Measurements from ENCODE around the gene RAB4B. TPM values are rescaled to one million over a fixed set of nuclear protein-coding genes. Genes with fewer than 3 reads are reported as not detected.

The RAB4B gene
- total and polyA plus RNA-seq, 2 of the 13 experiments (the other 11 are each of a cell fraction or from before 2014, with no cell fraction given), result 3.3 to 5.4 TPM

DNA sequence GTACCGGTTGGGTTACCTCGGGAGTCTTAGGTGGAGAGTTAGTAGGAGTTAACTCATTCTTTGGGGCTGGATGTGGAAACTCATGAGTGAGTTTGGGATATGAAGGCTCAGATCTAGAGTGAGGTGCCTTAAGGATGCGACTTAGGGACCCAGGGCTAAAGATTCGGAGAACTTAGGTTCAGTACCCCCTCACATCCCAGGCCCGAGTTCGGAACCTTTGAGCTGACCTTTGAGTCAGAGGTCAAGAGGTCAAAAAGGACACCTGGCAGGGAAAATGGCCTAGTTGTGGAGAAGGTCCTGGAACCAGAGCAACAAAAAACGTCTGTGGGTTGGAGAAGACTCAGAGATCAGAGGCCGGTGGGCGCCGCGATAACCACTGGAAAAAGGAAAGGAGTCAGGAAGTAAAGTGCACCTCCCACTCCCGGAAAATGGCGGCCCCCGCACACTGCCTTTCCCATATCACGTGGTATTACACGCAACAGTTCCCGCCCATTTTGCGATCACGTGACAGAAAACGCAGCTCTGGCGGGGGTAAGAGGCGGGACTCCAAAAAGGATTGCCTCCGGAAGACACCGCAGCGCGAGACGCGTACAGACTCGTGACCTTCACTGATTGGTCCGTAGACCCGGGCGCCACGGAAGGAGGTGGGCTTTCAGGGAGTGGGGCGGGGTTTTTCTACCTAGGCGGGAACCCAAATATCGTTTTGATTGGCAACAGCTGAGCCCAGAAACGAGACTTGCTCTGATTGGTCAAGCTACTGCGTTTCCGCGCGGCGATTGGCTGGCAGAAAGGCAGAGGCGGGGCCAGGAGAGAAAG is 27.8 kb upstream of the RAB4B start, which contains the start of gene ACTMAP (continued):
- TF ChIP-seq, protein P1, sequence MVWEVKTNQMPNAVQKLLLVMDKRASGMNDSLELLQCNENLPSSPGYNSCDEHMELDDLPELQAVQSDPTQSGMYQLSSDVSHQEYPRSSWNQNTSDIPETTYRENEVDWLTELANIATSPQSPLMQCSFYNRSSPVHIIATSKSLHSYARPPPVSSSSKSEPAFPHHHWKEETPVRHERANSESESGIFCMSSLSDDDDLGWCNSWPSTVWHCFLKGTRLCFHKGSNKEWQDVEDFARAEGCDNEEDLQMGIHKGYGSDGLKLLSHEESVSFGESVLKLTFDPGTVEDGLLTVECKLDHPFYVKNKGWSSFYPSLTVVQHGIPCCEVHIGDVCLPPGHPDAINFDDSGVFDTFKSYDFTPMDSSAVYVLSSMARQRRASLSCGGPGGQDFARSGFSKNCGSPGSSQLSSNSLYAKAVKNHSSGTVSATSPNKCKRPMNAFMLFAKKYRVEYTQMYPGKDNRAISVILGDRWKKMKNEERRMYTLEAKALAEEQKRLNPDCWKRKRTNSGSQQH (CRISPR knock-in tag; IDR thresholded peaks at IDR 0.05; ENCODE audit: low read depth), result no peak
- TF ChIP-seq U2AF2 (IDR thresholded peaks at IDR 0.05; ENCODE audit: low read depth, low read length) (peak; percentile 54; the same call in 1 of the 2 replicates), YEATS4 (CRISPR knock-in tag; IDR thresholded peaks at IDR 0.05; ENCODE audit: borderline replicate concordance) (peak; percentile 73; the same call in 1 of the 2 replicates), RNF2 (conservative IDR thresholded peaks at IDR 0.05; ENCODE audit: low read depth) (no peak), HDAC2 (CRISPR knock-in tag; IDR thresholded peaks at IDR 0.05) (peak; percentile 41; the same call in 1 of the 2 replicates), ZNF605 (CRISPR knock-in tag; IDR thresholded peaks at IDR 0.05) (peak; percentile 62), POLR2G (IDR thresholded peaks at IDR 0.05; ENCODE audit: low read depth, low read length) (peak; percentile 70), KLF16 (CRISPR knock-in tag; IDR thresholded peaks at IDR 0.05) (0 out of 4 replicates have a peak, but pooled peaks of 1 of the 2 experiments have one; percentile 29), POLR2A (IDR thresholded peaks at IDR 0.05; ENCODE audit: insufficient read depth in 1 of 2, low read depth in 2 of 2, low read length in 2 of 2) (peak in 1 of 2 experiments; percentile 65; a peak in 3 of 4 replicates)
- TF ChIP-seq, protein P2, sequence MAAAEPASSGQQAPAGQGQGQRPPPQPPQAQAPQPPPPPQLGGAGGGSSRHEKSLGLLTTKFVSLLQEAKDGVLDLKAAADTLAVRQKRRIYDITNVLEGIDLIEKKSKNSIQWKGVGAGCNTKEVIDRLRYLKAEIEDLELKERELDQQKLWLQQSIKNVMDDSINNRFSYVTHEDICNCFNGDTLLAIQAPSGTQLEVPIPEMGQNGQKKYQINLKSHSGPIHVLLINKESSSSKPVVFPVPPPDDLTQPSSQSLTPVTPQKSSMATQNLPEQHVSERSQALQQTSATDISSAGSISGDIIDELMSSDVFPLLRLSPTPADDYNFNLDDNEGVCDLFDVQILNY (CRISPR knock-in tag; conservative IDR thresholded peaks at IDR 0.05), result peak; percentile 84
- TF ChIP-seq, protein P3, sequence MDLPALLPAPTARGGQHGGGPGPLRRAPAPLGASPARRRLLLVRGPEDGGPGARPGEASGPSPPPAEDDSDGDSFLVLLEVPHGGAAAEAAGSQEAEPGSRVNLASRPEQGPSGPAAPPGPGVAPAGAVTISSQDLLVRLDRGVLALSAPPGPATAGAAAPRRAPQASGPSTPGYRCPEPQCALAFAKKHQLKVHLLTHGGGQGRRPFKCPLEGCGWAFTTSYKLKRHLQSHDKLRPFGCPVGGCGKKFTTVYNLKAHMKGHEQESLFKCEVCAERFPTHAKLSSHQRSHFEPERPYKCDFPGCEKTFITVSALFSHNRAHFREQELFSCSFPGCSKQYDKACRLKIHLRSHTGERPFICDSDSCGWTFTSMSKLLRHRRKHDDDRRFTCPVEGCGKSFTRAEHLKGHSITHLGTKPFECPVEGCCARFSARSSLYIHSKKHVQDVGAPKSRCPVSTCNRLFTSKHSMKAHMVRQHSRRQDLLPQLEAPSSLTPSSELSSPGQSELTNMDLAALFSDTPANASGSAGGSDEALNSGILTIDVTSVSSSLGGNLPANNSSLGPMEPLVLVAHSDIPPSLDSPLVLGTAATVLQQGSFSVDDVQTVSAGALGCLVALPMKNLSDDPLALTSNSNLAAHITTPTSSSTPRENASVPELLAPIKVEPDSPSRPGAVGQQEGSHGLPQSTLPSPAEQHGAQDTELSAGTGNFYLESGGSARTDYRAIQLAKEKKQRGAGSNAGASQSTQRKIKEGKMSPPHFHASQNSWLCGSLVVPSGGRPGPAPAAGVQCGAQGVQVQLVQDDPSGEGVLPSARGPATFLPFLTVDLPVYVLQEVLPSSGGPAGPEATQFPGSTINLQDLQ (CRISPR knock-in tag; IDR thresholded peaks at IDR 0.05), result peak; percentile 51; the same call in 1 of the 2 replicates
- TF ChIP-seq, protein P4, sequence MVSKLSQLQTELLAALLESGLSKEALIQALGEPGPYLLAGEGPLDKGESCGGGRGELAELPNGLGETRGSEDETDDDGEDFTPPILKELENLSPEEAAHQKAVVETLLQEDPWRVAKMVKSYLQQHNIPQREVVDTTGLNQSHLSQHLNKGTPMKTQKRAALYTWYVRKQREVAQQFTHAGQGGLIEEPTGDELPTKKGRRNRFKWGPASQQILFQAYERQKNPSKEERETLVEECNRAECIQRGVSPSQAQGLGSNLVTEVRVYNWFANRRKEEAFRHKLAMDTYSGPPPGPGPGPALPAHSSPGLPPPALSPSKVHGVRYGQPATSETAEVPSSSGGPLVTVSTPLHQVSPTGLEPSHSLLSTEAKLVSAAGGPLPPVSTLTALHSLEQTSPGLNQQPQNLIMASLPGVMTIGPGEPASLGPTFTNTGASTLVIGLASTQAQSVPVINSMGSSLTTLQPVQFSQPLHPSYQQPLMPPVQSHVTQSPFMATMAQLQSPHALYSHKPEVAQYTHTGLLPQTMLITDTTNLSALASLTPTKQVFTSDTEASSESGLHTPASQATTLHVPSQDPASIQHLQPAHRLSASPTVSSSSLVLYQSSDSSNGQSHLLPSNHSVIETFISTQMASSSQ (IDR thresholded peaks at IDR 0.05; ENCODE audit: low read depth), result 0 out of 2 replicates have a peak, but pooled peaks have one; percentile 15
- TF ChIP-seq, protein P4 (CRISPR knock-in tag; IDR thresholded peaks at IDR 0.05; ENCODE audit: borderline replicate concordance), result 0 out of 2 replicates have a peak, but pooled peaks have one; percentile 17
